Measurements from ENCODE around the gene WDR72.

The WDR72 gene

GRCh38 chr15:53591041-53591440 is 168.4 kb downstream of the WDR72 start:
- FAIRE-seq (no peak), DNase-seq (ENCODE audit: insufficient read length, low spot score) (no peak)
- TF ChIP-seq CTCF (IDR thresholded peaks at IDR 0.05; ENCODE audit: insufficient read depth, missing control alignments): no peak

- TF ChIP-seq CTCF (IDR thresholded peaks at IDR 0.05; ENCODE audit: insufficient read depth, missing control alignments): no peak
- DNase-seq (ENCODE audit: insufficient read length, low spot score) (no peak), FAIRE-seq (no peak)
These were observed 169.1 kb downstream of the WDR72 start for GRCh38 chr15:53590380-53590779.

GRCh38 chr15:53589520-53590057 is 169.9 kb downstream of the WDR72 start:
- FAIRE-seq (no peak), DNase-seq (ENCODE audit: insufficient read length, low spot score) (no peak)
- no peak for TF ChIP-seq CTCF (IDR thresholded peaks at IDR 0.05; ENCODE audit: insufficient read depth, missing control alignments)

- no peak for TF ChIP-seq CTCF (IDR thresholded peaks at IDR 0.05; ENCODE audit: insufficient read depth, missing control alignments)
- DNase-seq (ENCODE audit: insufficient read length, low spot score): no peak
- FAIRE-seq: no peak
These were observed 170.7 kb downstream of the WDR72 start for GRCh38 chr15:53588773-53589172.

- no peak for FAIRE-seq
- TF ChIP-seq CTCF (IDR thresholded peaks at IDR 0.05; ENCODE audit: insufficient read depth, missing control alignments): peak; percentile 47
- DNase-seq (ENCODE audit: insufficient read length, low spot score): no peak
These were observed 172.7 kb downstream of the WDR72 start for GRCh38 chr15:53586799-53587198.

GRCh38 chr15:53581513-53581912 is 177.9 kb downstream of the WDR72 start:
- DNase-seq (ENCODE audit: insufficient read length, low spot score): no peak
- no peak for FAIRE-seq
- TF ChIP-seq CTCF (IDR thresholded peaks at IDR 0.05; ENCODE audit: insufficient read depth, missing control alignments): no peak

- TF ChIP-seq CTCF (IDR thresholded peaks at IDR 0.05; ENCODE audit: insufficient read depth, missing control alignments): no peak
- DNase-seq (ENCODE audit: insufficient read length, low spot score) (no peak), FAIRE-seq (no peak)
These were observed 179.1 kb downstream of the WDR72 start for GRCh38 chr15:53580366-53580765.
